GM18508 (cell line): ENCODE data around the gene GALNT2.

Source experiments
- ATAC-seq: cut with Tn5 transposase; IDR thresholded peaks from one replicate; pipeline ENCODE4 v1.9.1; 2021; ENCODE audit warnings: moderate number of reproducible peaks; ENCODE audit not compliant: insufficient read depth, unreplicated experiment

GALNT2 gene

GRCh38 chr1:230070321-230071208, 3.5 kb downstream of the GALNT2 start:
- no peak for ATAC-seq

- ATAC-seq, result no peak
Observed at GRCh38 chr1:230071316-230071715, 4.3 kb downstream of the GALNT2 start.

GRCh38 chr1:230072296-230072695, 5.3 kb downstream of the GALNT2 start:
- no peak for ATAC-seq

- no peak for ATAC-seq
Observed at GRCh38 chr1:230072866-230073265, 5.8 kb downstream of the GALNT2 start.

- no peak for ATAC-seq
Observed at GRCh38 chr1:230073371-230074035, 6.5 kb downstream of the GALNT2 start.

- ATAC-seq, result no peak
Observed at GRCh38 chr1:230074270-230074669, 7.2 kb downstream of the GALNT2 start.

- ATAC-seq, result no peak
Observed at GRCh38 chr1:230074762-230075161, 7.7 kb downstream of the GALNT2 start.

- ATAC-seq, result no peak
Observed at GRCh38 chr1:230076121-230076520, 9.1 kb downstream of the GALNT2 start.

GRCh38 chr1:230077011-230077410, 10.0 kb downstream of the GALNT2 start:
- ATAC-seq, result no peak

- ATAC-seq, result no peak
Observed at GRCh38 chr1:230077436-230078213, 10.6 kb downstream of the GALNT2 start.

- ATAC-seq, result no peak
Observed at GRCh38 chr1:230079199-230080024, 12.4 kb downstream of the GALNT2 start.

GRCh38 chr1:230080822-230081221, 13.8 kb downstream of the GALNT2 start:
- no peak for ATAC-seq

- no peak for ATAC-seq
Observed at GRCh38 chr1:230081751-230082150, 14.7 kb downstream of the GALNT2 start.

GRCh38 chr1:230082211-230082610, 15.2 kb downstream of the GALNT2 start:
- no peak for ATAC-seq

- ATAC-seq, result no peak
Observed at GRCh38 chr1:230083053-230083452, 16.0 kb downstream of the GALNT2 start.

GRCh38 chr1:230083746-230084407, 16.8 kb downstream of the GALNT2 start:
- no peak for ATAC-seq

- ATAC-seq, result no peak
Observed at GRCh38 chr1:230084408-230085177, 17.6 kb downstream of the GALNT2 start.

GRCh38 chr1:230085178-230085515, 18.1 kb downstream of the GALNT2 start:
- no peak for ATAC-seq

- ATAC-seq, result no peak
Observed at GRCh38 chr1:230086151-230086550, 19.1 kb downstream of the GALNT2 start.
